ENCODE results near the gene EML3.

Gene EML3

DNA sequence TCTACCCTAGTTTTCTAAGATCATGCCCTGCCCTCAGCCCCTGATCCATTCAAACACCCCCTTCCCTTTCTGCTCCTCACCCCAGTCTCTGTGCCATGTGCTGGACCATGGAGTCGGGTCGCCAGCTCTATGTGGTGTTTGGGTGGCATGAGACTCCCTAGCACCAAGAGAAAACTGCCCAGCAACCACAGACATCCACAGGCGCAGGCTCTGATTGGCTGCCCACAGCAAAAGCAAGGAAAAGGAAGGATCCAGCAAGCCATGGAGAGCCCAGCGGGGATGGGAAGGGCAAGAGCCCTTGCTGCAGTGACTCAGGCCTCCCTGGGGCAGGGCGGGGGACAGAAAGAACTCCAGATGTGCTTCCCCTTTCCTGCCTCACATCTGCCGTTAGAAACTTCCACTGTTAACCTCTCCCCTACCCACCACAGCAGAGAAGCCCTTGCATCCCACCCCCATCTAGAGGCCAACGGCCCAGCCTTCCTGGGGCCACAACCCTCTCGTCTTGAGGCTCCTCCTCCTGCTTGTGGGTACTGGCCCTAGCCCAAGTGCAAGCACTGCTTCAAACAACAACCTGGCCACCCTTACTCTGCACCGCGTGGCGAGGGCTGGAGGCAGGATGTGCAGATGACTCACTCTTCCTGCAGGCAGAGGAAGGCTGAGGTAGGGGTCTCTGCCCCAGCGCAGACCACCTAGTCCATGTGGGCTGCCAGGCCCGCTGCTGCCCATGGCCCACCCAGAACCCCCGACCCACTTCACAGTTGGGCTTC, 56.3 kb downstream of the EML3 start:
- H3K4me1 Mint-ChIP-seq = peaks cover 91% of the 10 kb centered on the region
- H3K9me3 Mint-ChIP-seq = no peaks in the 10 kb centered on the region
- DNase-seq (ENCODE audit: low spot score in 2 of 2) (peak; percentile 67 to 86), ATAC-seq (replicated peaks; ENCODE audit: extremely low read depth, poor library complexity, severe bottlenecking) (peak; percentile 59)
- H3K4me3 Mint-ChIP-seq = peak overlapping the region; percentile 78
- peaks cover 52% of the 10 kb centered on the region for H3K36me3 Mint-ChIP-seq (ENCODE audit: insufficient read depth)
- no peaks in the 10 kb centered on the region for H3K27me3 Mint-ChIP-seq
- peak overlapping the region; percentile 97 for H3K27ac Mint-ChIP-seq (ENCODE audit: low read depth)

DNA sequence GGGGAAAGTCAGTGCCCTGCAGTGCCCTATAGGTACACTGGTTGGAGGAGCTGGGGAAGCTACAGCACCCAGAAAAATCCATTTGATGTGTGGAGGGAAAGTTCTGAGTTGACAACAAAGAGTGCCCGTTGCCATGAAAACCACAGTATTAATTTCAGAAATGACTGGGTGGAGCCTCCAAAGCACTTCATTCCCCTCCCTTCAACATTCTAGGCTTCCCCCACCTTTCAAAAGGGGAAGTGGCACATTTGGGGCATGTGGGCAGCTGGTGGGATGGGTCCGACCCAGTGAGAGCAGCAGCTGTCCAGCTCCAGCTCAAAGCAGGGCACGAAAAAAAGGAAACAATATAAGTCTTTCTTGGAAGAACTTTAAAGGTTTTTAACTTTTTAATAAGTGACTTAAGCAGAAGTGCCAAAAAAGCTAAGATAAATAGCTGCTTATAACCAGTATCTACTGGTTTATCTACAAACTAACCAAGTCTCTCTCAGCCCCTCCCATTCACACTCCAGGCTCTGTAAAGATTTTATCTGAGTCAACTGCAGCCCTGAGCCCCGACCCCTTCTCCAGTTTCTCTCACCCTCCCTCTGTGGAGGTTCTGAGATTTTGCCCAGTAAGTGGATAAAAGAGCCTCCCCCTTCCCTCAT, 57.0 kb downstream of the EML3 start:
- ATAC-seq (replicated peaks; ENCODE audit: extremely low read depth, poor library complexity, severe bottlenecking) = peak; percentile 54
- H3K9me3 Mint-ChIP-seq = no peaks in the 10 kb centered on the region
- peaks cover 47% of the 10 kb centered on the region for H3K36me3 Mint-ChIP-seq (ENCODE audit: insufficient read depth)
- H3K27me3 Mint-ChIP-seq = no peaks in the 10 kb centered on the region
- DNase-seq (ENCODE audit: low spot score in 2 of 2) = peak in 1 of 2 donors; percentile 85
- H3K4me3 Mint-ChIP-seq = peak overlapping the region; percentile 78
- H3K27ac Mint-ChIP-seq (ENCODE audit: low read depth) = peak overlapping the region; percentile 97
- H3K4me1 Mint-ChIP-seq = peaks cover 93% of the 10 kb centered on the region

DNA sequence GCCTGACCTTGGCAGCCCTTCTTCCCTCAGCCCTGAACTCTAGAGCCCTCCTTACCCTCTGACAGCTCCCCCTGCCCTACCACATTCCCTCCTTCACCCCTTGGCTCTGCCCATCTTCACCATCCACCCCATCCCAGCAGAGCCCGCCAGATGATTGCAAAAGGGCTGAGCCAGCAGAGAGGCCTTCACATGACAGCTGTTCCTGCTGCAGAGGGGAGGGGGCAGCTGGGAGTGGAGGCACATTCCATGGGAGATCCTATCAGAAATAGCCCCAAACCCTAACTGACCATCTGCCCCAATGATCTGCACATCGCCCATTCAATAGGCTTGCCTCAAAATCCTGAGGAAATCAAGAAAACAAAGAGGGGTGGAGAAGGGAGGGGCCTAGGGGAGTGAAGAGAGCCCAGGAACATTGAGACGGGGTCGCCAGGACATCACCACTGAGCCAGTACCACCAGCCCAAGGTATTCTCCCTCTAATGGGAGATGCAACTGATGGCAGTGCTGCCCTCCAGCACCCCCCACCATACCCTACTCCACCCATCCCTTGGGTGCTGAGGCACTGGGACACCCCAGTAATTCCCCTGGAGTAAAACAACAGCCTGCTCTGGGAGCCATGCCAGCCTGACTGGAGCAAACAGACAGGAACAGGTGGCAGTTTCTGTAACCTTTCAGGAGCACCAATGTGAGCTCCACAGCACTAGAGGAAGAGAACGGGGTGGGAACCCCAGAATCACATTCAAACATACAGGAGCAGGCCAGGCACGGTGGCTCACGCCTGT, 58.0 kb downstream of the EML3 start:
- H3K4me1 Mint-ChIP-seq = peaks cover 85% of the 10 kb centered on the region
- peaks cover 45% of the 10 kb centered on the region for H3K36me3 Mint-ChIP-seq (ENCODE audit: insufficient read depth)
- peak overlapping the region; percentile 78 for H3K4me3 Mint-ChIP-seq
- H3K9me3 Mint-ChIP-seq = no peaks in the 10 kb centered on the region
- ATAC-seq (replicated peaks; ENCODE audit: extremely low read depth, poor library complexity, severe bottlenecking) = no peak
- peak overlapping the region; percentile 97 for H3K27ac Mint-ChIP-seq (ENCODE audit: low read depth)
- no peak for DNase-seq (ENCODE audit: low spot score in 2 of 2)
- H3K27me3 Mint-ChIP-seq = no peaks in the 10 kb centered on the region

DNA sequence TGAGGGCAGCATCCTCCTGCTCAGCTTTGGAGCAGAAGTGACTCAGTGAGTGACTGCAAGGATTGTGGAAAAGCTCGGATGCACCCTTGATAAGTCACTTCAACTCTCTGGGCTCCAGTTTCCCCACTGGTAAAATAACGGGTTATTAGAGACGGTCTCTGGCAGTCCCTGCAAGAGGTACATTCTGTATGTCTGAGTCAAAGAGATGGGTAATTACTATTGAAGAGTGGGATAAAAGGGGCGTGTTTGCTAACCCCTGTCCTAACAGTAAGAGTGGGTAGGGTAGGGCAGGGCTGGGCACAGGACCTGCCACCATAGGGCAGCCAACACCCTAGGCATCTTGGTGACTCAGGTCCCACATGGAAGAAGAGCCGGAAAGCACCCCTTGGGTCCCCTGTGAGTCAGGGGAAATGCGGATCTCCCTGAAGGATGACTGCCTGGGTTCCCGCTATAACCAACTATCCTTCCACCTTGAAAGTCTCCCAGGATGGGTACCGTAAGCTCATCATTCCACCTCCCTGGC, 58.7 kb downstream of the EML3 start:
- Mint-ChIP-seq H3K27ac (ENCODE audit: low read depth) (peak overlapping the region; percentile 97), H3K4me1 (peaks cover 78% of the 10 kb centered on the region), H3K9me3 (no peaks in the 10 kb centered on the region), H3K4me3 (peak overlapping the region; percentile 78), H3K27me3 (no peaks in the 10 kb centered on the region), H3K36me3 (ENCODE audit: insufficient read depth) (peaks cover 42% of the 10 kb centered on the region)
- DNase-seq (ENCODE audit: low spot score in 2 of 2) (no peak), ATAC-seq (replicated peaks; ENCODE audit: extremely low read depth, poor library complexity, severe bottlenecking) (no peak)

DNA sequence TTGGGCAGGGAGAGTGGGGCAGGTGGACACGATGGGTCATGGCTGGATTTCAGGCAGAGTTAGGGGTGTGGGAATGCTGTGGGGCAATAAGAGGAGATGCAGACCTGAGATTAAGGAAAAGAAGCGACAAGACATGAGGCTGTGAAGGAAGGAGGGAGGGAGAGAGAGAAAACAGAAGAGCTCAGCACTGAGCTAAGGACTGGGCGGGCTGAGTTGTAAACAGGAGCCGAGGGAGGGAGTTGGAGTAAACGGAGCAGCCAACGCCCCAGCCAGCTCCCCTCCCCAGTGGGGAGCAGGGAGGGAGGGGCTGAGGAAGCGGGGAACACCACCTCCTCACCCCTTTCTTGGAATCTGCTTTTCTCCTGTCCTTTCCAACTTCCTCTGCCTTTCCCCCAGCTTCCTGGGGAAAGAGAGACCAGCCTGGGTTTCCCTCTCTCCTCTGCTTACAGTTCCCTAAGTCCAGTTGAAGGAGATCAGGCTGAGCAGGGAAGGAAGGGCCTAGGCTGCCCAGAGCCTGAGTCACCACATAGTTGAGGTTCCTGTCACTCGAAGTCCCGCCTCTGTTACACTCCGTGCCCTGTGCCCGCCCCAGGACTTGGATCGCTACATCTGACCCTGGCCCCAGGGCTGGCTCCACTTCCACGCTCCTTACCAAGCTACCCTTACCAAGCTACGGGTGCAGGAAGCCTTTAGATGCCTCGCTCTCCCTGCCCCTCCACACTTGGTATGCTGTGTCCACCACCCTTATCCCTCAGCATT, 59.3 kb downstream of the EML3 start:
- Mint-ChIP-seq H3K27me3 (no peaks in the 10 kb centered on the region), H3K36me3 (ENCODE audit: insufficient read depth) (peaks cover 40% of the 10 kb centered on the region), H3K27ac (ENCODE audit: low read depth) (peak overlapping the region; percentile 97), H3K4me3 (peak overlapping the region; percentile 78), H3K4me1 (peaks cover 77% of the 10 kb centered on the region), H3K9me3 (no peaks in the 10 kb centered on the region)
- DNase-seq (ENCODE audit: low spot score in 2 of 2) (no peak), ATAC-seq (replicated peaks; ENCODE audit: extremely low read depth, poor library complexity, severe bottlenecking) (no peak)

DNA sequence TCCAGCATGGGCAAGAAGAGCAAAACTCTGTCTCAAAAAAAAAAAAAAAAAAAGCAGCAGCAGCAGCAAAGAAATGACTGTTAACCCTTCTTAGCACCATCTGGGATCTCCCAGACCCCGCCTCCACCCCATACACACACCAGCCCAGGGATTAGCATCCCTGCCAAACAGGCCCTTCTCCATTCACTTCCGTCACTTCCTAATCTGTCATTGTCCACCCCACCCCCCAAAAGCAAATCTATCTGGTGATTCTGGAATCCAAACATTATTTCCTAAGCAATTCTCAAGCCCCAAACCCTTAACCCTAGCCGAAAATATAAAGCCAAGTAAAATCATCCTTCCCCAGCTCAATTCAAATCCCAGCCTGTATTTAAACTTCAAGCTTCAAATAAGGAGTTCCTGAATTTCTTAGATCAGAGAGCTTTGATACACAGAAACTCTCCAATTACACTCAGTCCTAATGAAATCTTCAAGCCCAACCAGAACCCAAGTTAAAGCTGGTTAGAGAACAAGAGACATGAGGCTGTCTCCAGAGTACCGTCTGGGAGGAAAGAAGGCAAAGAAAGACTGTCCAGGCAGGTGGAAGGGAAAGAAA, 60.0 kb downstream of the EML3 start:
- Mint-ChIP-seq H3K4me3 (peak overlapping the region; percentile 78), H3K27ac (ENCODE audit: low read depth) (peak overlapping the region; percentile 97), H3K27me3 (no peaks in the 10 kb centered on the region), H3K36me3 (ENCODE audit: insufficient read depth) (peaks cover 43% of the 10 kb centered on the region), H3K9me3 (no peaks in the 10 kb centered on the region), H3K4me1 (peaks cover 79% of the 10 kb centered on the region)
- no peak for DNase-seq (ENCODE audit: low spot score in 2 of 2)
- no peak for ATAC-seq (replicated peaks; ENCODE audit: extremely low read depth, poor library complexity, severe bottlenecking)
